Coronary artery (tissue), 2 donors: Measurements from ENCODE around the gene DPYSL5.

Source experiments
- DNase-seq: peaks from one replicate; pipeline ENCODE4 v3.0.0-alpha.2; 2017; ENCODE audit warnings: low spot score
- H3K27ac ChIP-seq, 2 donors: fragments of 200-600 bp; sonication (generic); one replicate each; pipeline ENCODE4 v1.5.1; 2016 to 2019
- H3K4me3 ChIP-seq: fragments of 200-600 bp; sonication (generic); 2 replicates; pipeline ENCODE4 v1.5.1; 2016; ENCODE audit warnings: mild to moderate bottlenecking, moderate library complexity
- CTCF ChIP-seq: fragments of 200-600 bp; sonication (generic); IDR thresholded peaks from one replicate; pipeline ENCODE4 v1.5.1; 2019; ENCODE audit warnings: antibody characterized with exemption

The DPYSL5 gene

GRCh38 chr2:26950246-26950645 lies 102.3 kb downstream of the DPYSL5 start:
- TF ChIP-seq CTCF, result no peak
- no peak for DNase-seq
- no peak overlapping the region for H3K4me3 ChIP-seq
- H3K27ac ChIP-seq, result no peak overlapping the region

GRCh38 chr2:26951236-26951635 lies 103.3 kb downstream of the DPYSL5 start:
- no peak for DNase-seq
- no peak for TF ChIP-seq CTCF

GRCh38 chr2:26952374-26952773 lies 104.4 kb downstream of the DPYSL5 start:
- H3K27ac ChIP-seq, result no peak overlapping the region
- no peak for DNase-seq
- no peak for TF ChIP-seq CTCF
- H3K4me3 ChIP-seq, result no peak overlapping the region

More at GRCh38 chr2:26951236-26951635, 103.3 kb downstream of the DPYSL5 start:
- no peak overlapping the region for H3K27ac ChIP-seq
- no peak overlapping the region for H3K4me3 ChIP-seq

DNA sequence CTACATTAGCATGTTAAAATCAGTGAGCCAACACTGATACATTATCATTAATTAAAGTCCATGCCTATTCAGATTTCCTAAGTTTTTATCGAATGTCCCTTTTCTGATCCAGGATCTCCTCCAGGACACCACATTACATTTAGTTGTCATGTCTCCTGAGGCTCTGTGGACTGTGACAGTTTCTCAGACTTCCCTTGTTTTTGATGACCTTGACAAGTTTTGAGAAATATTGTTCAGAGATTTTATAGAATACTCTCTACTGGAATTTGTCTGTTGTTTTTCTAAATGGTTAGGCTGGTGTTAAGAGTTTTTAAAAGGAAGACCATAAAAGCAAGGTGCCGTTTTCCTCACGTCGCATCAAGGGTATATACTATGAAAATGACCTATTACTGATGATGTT lies 106.2 kb downstream of the DPYSL5 start:
- no peak for TF ChIP-seq CTCF
- DNase-seq, result no peak
- H3K27ac ChIP-seq, result no peak overlapping the region
- H3K4me3 ChIP-seq, result no peak overlapping the region

DNA sequence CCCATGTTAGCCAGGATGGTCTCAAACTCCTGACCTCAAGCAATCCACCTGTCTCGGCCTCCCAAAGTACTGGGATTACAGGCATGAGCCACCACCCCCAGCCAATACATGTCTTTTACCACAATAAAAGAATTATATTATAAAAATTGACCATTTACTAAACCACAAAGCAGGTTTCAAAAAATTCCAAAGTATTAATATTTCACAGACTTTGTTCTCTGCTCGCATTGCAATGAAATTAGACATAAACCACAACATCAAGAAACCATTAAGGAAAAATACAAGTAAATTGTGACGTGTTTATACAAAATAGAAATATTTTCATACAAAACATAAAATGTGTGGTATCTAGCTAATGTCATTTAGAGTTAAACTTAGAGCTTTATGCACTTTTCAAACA lies 109.1 kb downstream of the DPYSL5 start:
- H3K27ac ChIP-seq, result no peak overlapping the region
- no peak for DNase-seq
- TF ChIP-seq CTCF, result no peak
- no peak overlapping the region for H3K4me3 ChIP-seq

DNA sequence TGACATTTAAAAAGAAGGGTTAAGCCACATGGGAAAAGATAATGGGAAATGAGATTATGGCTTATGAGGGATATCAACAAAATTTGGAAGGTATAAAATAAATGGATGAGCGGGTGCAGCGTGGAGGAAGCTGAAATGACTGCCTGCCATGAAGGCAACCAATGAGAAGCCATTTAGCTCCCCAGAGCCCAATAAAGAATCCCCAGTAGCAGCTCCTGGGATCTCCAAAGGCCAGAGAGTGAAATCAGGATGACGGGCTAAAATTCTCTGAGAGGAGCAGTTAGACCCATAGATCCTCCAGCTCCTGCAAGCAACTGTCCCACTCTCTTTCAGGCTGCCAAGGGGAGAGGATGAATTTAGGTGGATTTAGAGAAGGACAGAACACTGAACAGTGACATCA lies 109.6 kb downstream of the DPYSL5 start:
- Histone ChIP-seq H3K27ac (no peak overlapping the region), H3K4me3 (no peak overlapping the region)
- TF ChIP-seq CTCF, result no peak
- no peak for DNase-seq

- H3K4me3 ChIP-seq, result no peak overlapping the region
- no peak for DNase-seq
- no peak for TF ChIP-seq CTCF
- H3K27ac ChIP-seq, result no peak overlapping the region
Observed at GRCh38 chr2:26959331-26959730, 111.4 kb downstream of the DPYSL5 start.
